Hematopoietic multipotent progenitor cell treated with erythropoietin and hydrocortisone succinate and interleukin-3 and kit ligand, for 8 days (in vitro differentiated cells): ENCODE measurements around the gene APOA5.
"Not testable (repeated sequence)": the region's sequence is repeated elsewhere in the genome, so short reads cannot be mapped to it uniquely, and the experiment has no call there.

Source experiments
- DNase-seq: peaks from one replicate; pipeline ENCODE4 v3.0.0-alpha.2; 2015

Gene APOA5

GRCh38 chr11:116827461-116827860, 35.8 kb upstream of the APOA5 start:
- DNase-seq = no peak

GRCh38 chr11:116826751-116827431, 35.2 kb upstream of the APOA5 start:
- DNase-seq = no peak

- no peak for DNase-seq
Observed at GRCh38 chr11:116825854-116826750, 34.4 kb upstream of the APOA5 start.

- no peak for DNase-seq
Observed at GRCh38 chr11:116825434-116825833, 33.8 kb upstream of the APOA5 start.

- DNase-seq = no peak
Observed at GRCh38 chr11:116823031-116823843, 31.6 kb upstream of the APOA5 start, which contains the start of gene APOA4. Gene APOA4, minus strand, starts transcription at chr11:116823304. Its CDS starts 113 bp downstream, at chr11:116823191.

GRCh38 chr11:116822575-116822974, 30.9 kb upstream of the APOA5 start:
- no peak for DNase-seq

- DNase-seq = no peak
Observed at GRCh38 chr11:116821050-116821918, 29.6 kb upstream of the APOA5 start.

GRCh38 chr11:116819049-116819448, 27.4 kb upstream of the APOA5 start:
- DNase-seq = no peak

- no peak for DNase-seq
Observed at GRCh38 chr11:116814502-116814901, 22.8 kb upstream of the APOA5 start.

- DNase-seq = peak; percentile 33
Observed at GRCh38 chr11:116813781-116814471, 22.2 kb upstream of the APOA5 start.

- no peak for DNase-seq
Observed at GRCh38 chr11:116813170-116813569, 21.5 kb upstream of the APOA5 start.

GRCh38 chr11:116812109-116812508, 20.4 kb upstream of the APOA5 start:
- no peak for DNase-seq

GRCh38 chr11:116811194-116811593, 19.5 kb upstream of the APOA5 start:
- no peak for DNase-seq

GRCh38 chr11:116808262-116809175, 16.8 kb upstream of the APOA5 start:
- no peak for DNase-seq

- DNase-seq = no peak
Observed at GRCh38 chr11:116807601-116808261, 16.1 kb upstream of the APOA5 start.

GRCh38 chr11:116804001-116804400, 12.3 kb upstream of the APOA5 start:
- DNase-seq = no peak

GRCh38 chr11:116801662-116802061, 10.0 kb upstream of the APOA5 start:
- DNase-seq = not testable (repeated sequence)

- no peak for DNase-seq
Observed at GRCh38 chr11:116800610-116801009, 8.9 kb upstream of the APOA5 start.

- DNase-seq = no peak
Observed at GRCh38 chr11:116798368-116798767, 6.7 kb upstream of the APOA5 start.

GRCh38 chr11:116797816-116798215, 6.1 kb upstream of the APOA5 start:
- peak; percentile 40 for DNase-seq
